Keratinocyte (primary cell): Measurements from ENCODE around the gene KLRF1. TPM values are rescaled to one million over a fixed set of nuclear protein-coding genes. Genes with fewer than 3 reads are reported as not detected.

Source experiments
- DNase-seq: peaks from one replicate; pipeline ENCODE4 v3.0.0-alpha.2; 2011; ENCODE audit warnings: low read depth, missing footprints, low spot score
- FAIRE-seq: peaks from 2 replicates; lab custom pipeline; 2011; peaks lifted over from hg19 to GRCh38; lab: Jason Lieb, UNC
- H2AFZ ChIP-seq: 2 replicates; pipeline ENCODE4 v1.6.0; 2012; ENCODE audit warnings: low read length, control low read depth, inconsistent platforms; ENCODE audit not compliant: control insufficient read depth
- H3K27ac ChIP-seq: 2 replicates; pipeline ENCODE4 v1.5.1; 2011; ENCODE audit warnings: low read length; ENCODE audit not compliant: control insufficient read depth, insufficient read depth
- H3K27me3 ChIP-seq: 3 replicates; pipeline ENCODE4 v1.6.0; 2011; ENCODE audit warnings: low read length; ENCODE audit not compliant: control insufficient read depth, insufficient read depth; ENCODE audit errors: extremely low read depth
- H3K36me3 ChIP-seq, 2 experiments: 2 replicates in 1 of 2; 3 replicates in 1 of 2; pipeline ENCODE4 v1.5.1; 2011; ENCODE audit warnings: low read length in 2 of 2, mild to moderate bottlenecking in 1 of 2; ENCODE audit not compliant: control insufficient read depth in 2 of 2, insufficient read depth in 2 of 2; ENCODE audit errors: extremely low read depth in 1 of 2
- H3K4me1 ChIP-seq: 3 replicates; pipeline ENCODE4 v1.5.1; 2011; ENCODE audit warnings: low read length; ENCODE audit not compliant: control insufficient read depth, insufficient read depth; ENCODE audit errors: extremely low read depth
- H3K4me2 ChIP-seq: 3 replicates; pipeline ENCODE4 v1.6.0; 2011; ENCODE audit warnings: low read depth, low read length; ENCODE audit not compliant: control insufficient read depth, insufficient read depth; ENCODE audit errors: extremely low read depth
- H3K4me3 ChIP-seq, 3 experiments: fragments of 200-600 bp in 1 of 3; sonication (generic) in 1 of 3; 2 replicates in 2 of 3; 3 replicates in 1 of 3; pipeline ENCODE4 v1.5.1; 2011 to 2016; ENCODE audit warnings: low read length in 3 of 3, mild to moderate bottlenecking in 3 of 3, control low read depth in 2 of 3, inconsistent platforms in 1 of 3, low read depth in 1 of 3, mixed read lengths in 1 of 3, mixed run types in 1 of 3, moderate library complexity in 1 of 3; ENCODE audit not compliant: control insufficient read depth in 2 of 3, insufficient read depth in 2 of 3; ENCODE audit errors: extremely low read depth in 1 of 3
- H3K79me2 ChIP-seq: 2 replicates; pipeline ENCODE4 v1.6.0; 2012; ENCODE audit warnings: low read length; ENCODE audit not compliant: control insufficient read depth, insufficient read depth
- H3K9ac ChIP-seq: 3 replicates; pipeline ENCODE4 v1.6.0; 2011; ENCODE audit warnings: low read length; ENCODE audit not compliant: control insufficient read depth, insufficient read depth; ENCODE audit errors: extremely low read depth
- H3K9me1 ChIP-seq: 3 replicates; pipeline ENCODE4 v1.6.0; 2011; ENCODE audit warnings: low read length; ENCODE audit not compliant: control insufficient read depth, insufficient read depth; ENCODE audit errors: extremely low read depth
- H3K9me3 ChIP-seq: 2 replicates; pipeline ENCODE4 v1.5.1; 2012; ENCODE audit warnings: low read depth, low read length; ENCODE audit not compliant: control insufficient read depth
- H4K20me1 ChIP-seq: 3 replicates; pipeline ENCODE4 v1.6.0; 2011; ENCODE audit warnings: low read length; ENCODE audit not compliant: control insufficient read depth, insufficient read depth; ENCODE audit errors: extremely low read depth
- EZH2 ChIP-seq: IDR thresholded peaks from one replicate; pipeline ENCODE4 v1.6.1; 2012; ENCODE audit warnings: inconsistent platforms, mild to moderate bottlenecking, low read length, moderate library complexity
- dilution Hi-C: fragments of 300-500 bp; cut with MboI; formaldehyde crosslinking; loops from one replicate; pipeline ENCODE4 v1.7.0; 2020; ENCODE audit warnings: low sequenced_read_pairs; ENCODE audit not compliant: extremely low pct_ligation_motif_present
- polyA plus RNA-seq, 5 experiments: library from polyadenylated mRNA; depleted of rRNA in 3 of 5; stranded (reverse) in 3 of 5; stranded (forward) in 1 of 5; unstranded in 1 of 5; fragments of >200 nt; gene quantifications; 1 replicate in 1 of 5; 2 replicates in 3 of 5; 3 replicates in 1 of 5; pipeline versions ENCODE4 v1.2.1 to v1.2.3, GENCODE V29; 2011 to 2012; ENCODE audit warnings: missing spikeins in 2 of 5, low read depth in 1 of 5, low replicate concordance in 1 of 5
- TF ChIP-seq, protein P1 (sequence below), 3 experiments: IDR thresholded peaks in 1 of 3; conservative IDR thresholded peaks in 1 of 3; optimal IDR thresholded peaks in 1 of 3; 2 replicates in 2 of 3; 3 replicates in 1 of 3; pipeline versions ENCODE3 to v1.5.1; 2011; ENCODE audit warnings: low read length in 3 of 3, mild to moderate bottlenecking in 3 of 3, moderate library complexity in 2 of 3, control low read depth in 1 of 3, inconsistent platforms in 1 of 3; ENCODE audit not compliant: insufficient read depth in 2 of 3; ENCODE audit errors: extremely low read depth in 1 of 3

Gene KLRF1
- polyA plus RNA-seq, 1 donor (not counting 4 experiments of a cell fraction or from before 2014, with no cell fraction given), result 0.12 TPM

- Histone ChIP-seq H3K9me1 (no peaks in the 10 kb centered on the region), H4K20me1 (no peaks in the 10 kb centered on the region), H3K9me3 (no peaks in the 10 kb centered on the region), H3K27me3 (no peaks in the 10 kb centered on the region), H3K4me3 (no peak overlapping the region), H2AFZ (no peak overlapping the region), H3K79me2 (no peaks in the 10 kb centered on the region), H3K9ac (no peak overlapping the region), H3K4me1 (no peaks in the 10 kb centered on the region), H3K4me2 (no peak overlapping the region), H3K27ac (no peak overlapping the region), H3K36me3 (no peaks in the 10 kb centered on the region)
- FAIRE-seq, result no peak
- dilution Hi-C loops, result no loop called here
- no peak for TF ChIP-seq EZH2
- TF ChIP-seq, protein P1, sequence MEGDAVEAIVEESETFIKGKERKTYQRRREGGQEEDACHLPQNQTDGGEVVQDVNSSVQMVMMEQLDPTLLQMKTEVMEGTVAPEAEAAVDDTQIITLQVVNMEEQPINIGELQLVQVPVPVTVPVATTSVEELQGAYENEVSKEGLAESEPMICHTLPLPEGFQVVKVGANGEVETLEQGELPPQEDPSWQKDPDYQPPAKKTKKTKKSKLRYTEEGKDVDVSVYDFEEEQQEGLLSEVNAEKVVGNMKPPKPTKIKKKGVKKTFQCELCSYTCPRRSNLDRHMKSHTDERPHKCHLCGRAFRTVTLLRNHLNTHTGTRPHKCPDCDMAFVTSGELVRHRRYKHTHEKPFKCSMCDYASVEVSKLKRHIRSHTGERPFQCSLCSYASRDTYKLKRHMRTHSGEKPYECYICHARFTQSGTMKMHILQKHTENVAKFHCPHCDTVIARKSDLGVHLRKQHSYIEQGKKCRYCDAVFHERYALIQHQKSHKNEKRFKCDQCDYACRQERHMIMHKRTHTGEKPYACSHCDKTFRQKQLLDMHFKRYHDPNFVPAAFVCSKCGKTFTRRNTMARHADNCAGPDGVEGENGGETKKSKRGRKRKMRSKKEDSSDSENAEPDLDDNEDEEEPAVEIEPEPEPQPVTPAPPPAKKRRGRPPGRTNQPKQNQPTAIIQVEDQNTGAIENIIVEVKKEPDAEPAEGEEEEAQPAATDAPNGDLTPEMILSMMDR (optimal IDR thresholded peaks at IDR 0.05 in 1 of 3, IDR thresholded peaks at IDR 0.05 in 1 of 3, conservative IDR thresholded peaks at IDR 0.05 in 1 of 3; ENCODE audit: extremely low read depth in 1 of 3, insufficient read depth in 2 of 3, low read length in 3 of 3), result no peak
- no peak for DNase-seq
Observed at GRCh38 chr12:9784326-9784725, 43.0 kb upstream of the KLRF1 start.

DNA sequence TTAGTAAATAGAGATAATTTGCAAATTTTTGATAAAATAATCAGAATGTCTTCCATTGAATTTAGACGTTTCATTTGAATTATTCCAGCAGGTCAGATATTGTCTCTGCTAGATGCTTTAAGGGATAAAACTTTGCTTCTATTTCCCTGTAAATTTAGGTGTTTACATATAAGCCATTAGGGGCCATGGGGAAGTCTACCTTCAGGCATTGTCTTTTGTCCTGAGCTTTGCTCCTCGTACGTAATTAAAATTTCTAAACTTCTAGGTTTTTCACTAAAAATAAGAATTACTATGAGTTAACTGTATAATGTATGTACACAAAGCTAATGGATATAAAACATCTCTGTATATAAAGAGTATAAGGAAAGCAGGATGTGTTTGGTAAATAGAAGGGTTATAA is 42.5 kb upstream of the KLRF1 start:
- Histone ChIP-seq H3K4me2 (no peak overlapping the region), H3K27me3 (no peaks in the 10 kb centered on the region), H3K9me1 (no peaks in the 10 kb centered on the region), H4K20me1 (no peaks in the 10 kb centered on the region), H3K27ac (no peak overlapping the region), H3K4me3 (no peak overlapping the region), H3K9ac (no peak overlapping the region), H3K36me3 (no peaks in the 10 kb centered on the region), H3K4me1 (no peaks in the 10 kb centered on the region), H3K9me3 (no peaks in the 10 kb centered on the region), H3K79me2 (no peaks in the 10 kb centered on the region), H2AFZ (no peak overlapping the region)
- dilution Hi-C loops, result no loop called here
- TF ChIP-seq, protein P1 (optimal IDR thresholded peaks at IDR 0.05 in 1 of 3, IDR thresholded peaks at IDR 0.05 in 1 of 3, conservative IDR thresholded peaks at IDR 0.05 in 1 of 3; ENCODE audit: extremely low read depth in 1 of 3, insufficient read depth in 2 of 3, low read length in 3 of 3), result no peak
- FAIRE-seq (no peak), DNase-seq (no peak)
